Measurements from ENCODE around the gene ALOX5.

DNA sequence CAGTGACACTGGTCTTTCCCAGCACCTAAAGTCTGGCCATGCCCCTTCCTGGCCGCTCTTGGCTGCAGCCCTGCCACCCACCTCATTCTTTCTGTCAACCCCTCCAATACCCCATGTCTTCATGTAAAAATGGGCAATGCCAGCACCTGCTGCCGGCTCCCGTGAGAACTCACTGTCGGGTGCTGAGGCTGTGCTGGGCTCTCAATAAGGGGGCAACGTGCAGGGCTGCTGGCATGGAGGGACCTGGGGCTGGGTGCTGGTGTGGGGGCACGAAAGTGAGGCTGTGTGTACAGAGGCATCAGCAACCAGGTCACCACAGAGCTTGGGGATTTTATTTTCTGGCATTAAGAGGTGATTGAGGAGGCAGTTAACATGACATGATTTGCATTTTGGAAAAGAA lies 65.3 kb downstream of the ALOX5 start:
- TF ChIP-seq POLR2A (IDR thresholded peaks at IDR 0.05): no peak
- TF ChIP-seq, protein P1, sequence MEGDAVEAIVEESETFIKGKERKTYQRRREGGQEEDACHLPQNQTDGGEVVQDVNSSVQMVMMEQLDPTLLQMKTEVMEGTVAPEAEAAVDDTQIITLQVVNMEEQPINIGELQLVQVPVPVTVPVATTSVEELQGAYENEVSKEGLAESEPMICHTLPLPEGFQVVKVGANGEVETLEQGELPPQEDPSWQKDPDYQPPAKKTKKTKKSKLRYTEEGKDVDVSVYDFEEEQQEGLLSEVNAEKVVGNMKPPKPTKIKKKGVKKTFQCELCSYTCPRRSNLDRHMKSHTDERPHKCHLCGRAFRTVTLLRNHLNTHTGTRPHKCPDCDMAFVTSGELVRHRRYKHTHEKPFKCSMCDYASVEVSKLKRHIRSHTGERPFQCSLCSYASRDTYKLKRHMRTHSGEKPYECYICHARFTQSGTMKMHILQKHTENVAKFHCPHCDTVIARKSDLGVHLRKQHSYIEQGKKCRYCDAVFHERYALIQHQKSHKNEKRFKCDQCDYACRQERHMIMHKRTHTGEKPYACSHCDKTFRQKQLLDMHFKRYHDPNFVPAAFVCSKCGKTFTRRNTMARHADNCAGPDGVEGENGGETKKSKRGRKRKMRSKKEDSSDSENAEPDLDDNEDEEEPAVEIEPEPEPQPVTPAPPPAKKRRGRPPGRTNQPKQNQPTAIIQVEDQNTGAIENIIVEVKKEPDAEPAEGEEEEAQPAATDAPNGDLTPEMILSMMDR (IDR thresholded peaks at IDR 0.05): no peak

Data from heart left ventricle (tissue), 13 donors.